ENCODE measurements around the gene OOSP4A.

- TF ChIP-seq POLR2A (IDR thresholded peaks at IDR 0.05) (no peak), CTCF (IDR thresholded peaks at IDR 0.05 in 8 of 11, conservative IDR thresholded peaks at IDR 0.05 in 3 of 11) (no peak)
These were observed 22.7 kb upstream of the OOSP4A start for GRCh38 chr11:59941091-59941490.
